ENCODE data around the gene AGAP5.
"Not testable (repeated sequence)": the region's sequence is repeated elsewhere in the genome, so short reads cannot be mapped to it uniquely, and the experiment has no call there.

GRCh38 chr10:73705506-73706072 lies 7.7 kb upstream of the AGAP5 start:
- TF ChIP-seq, protein P1, sequence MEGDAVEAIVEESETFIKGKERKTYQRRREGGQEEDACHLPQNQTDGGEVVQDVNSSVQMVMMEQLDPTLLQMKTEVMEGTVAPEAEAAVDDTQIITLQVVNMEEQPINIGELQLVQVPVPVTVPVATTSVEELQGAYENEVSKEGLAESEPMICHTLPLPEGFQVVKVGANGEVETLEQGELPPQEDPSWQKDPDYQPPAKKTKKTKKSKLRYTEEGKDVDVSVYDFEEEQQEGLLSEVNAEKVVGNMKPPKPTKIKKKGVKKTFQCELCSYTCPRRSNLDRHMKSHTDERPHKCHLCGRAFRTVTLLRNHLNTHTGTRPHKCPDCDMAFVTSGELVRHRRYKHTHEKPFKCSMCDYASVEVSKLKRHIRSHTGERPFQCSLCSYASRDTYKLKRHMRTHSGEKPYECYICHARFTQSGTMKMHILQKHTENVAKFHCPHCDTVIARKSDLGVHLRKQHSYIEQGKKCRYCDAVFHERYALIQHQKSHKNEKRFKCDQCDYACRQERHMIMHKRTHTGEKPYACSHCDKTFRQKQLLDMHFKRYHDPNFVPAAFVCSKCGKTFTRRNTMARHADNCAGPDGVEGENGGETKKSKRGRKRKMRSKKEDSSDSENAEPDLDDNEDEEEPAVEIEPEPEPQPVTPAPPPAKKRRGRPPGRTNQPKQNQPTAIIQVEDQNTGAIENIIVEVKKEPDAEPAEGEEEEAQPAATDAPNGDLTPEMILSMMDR (IDR thresholded peaks at IDR 0.05; ENCODE audit: low read length) = not testable (repeated sequence)
- not testable (repeated sequence) for TF ChIP-seq EZH2 (optimal IDR thresholded peaks at IDR 0.05; ENCODE audit: low read depth, low read length)

Data from MM.1S (cell line).